Naive thymus-derived CD4-positive, alpha-beta T cell (primary cell): ENCODE data around the gene TMEM219. TPM values are rescaled to one million over a fixed set of nuclear protein-coding genes. Genes with fewer than 3 reads are reported as not detected.

ENCODE experiments used
- ATAC-seq: fragments of 150-1000 bp; cut with Tn5 transposase; 2 replicates; pipeline ENCODE4 v1.10.0; 2021; ENCODE audit warnings: mild to moderate bottlenecking, moderate library complexity
- CTCF ChIA-PET: fragments of 350-600 bp; sonication (Branson Sonifier 250); formaldehyde crosslinking; loops from one replicate; lab custom pipeline; 2021; ENCODE audit warnings: antibody characterized with exemption; lab: Charles Lee
- POLR2A ChIA-PET: fragments of 350-600 bp; sonication (Branson Sonifier 250); formaldehyde crosslinking; loops from one replicate; lab custom pipeline; 2021; ENCODE audit warnings: antibody characterized with exemption, inconsistent platforms; lab: Charles Lee
- DNase-seq, 9 donors: peaks; one replicate each; pipeline versions ENCODE4 v3.0.0 to v3.0.0-alpha.2; 2020 to 2022; ENCODE audit warnings: mixed read lengths in 1 of 9
- H3K27ac ChIP-seq: one replicate; pipeline ENCODE4 v1.7.0; 2013; ENCODE audit warnings: mild to moderate bottlenecking, low read depth, low read length, moderate library complexity
- H3K27me3 ChIP-seq, 2 donors: one replicate each; pipeline ENCODE4 v1.7.0; 2013; ENCODE audit warnings: low read length in 2 of 2, mild to moderate bottlenecking in 2 of 2, moderate library complexity in 2 of 2; ENCODE audit not compliant: control insufficient read depth in 2 of 2, insufficient read depth in 2 of 2
- H3K36me3 ChIP-seq, 3 experiments: 1 replicate in 2 of 3; 2 replicates in 1 of 3; pipeline ENCODE4 v1.7.0; 2013; ENCODE audit warnings: low read length in 3 of 3, mild to moderate bottlenecking in 3 of 3, moderate library complexity in 1 of 3; ENCODE audit not compliant: insufficient read depth in 3 of 3, control insufficient read depth in 2 of 3
- H3K4me1 ChIP-seq, 2 donors: one replicate each; pipeline ENCODE4 v1.7.0; 2013; ENCODE audit warnings: low read length in 2 of 2, mild to moderate bottlenecking in 2 of 2, moderate library complexity in 1 of 2; ENCODE audit not compliant: control insufficient read depth in 2 of 2, insufficient read depth in 2 of 2
- H3K4me3 ChIP-seq: 2 replicates; pipeline ENCODE4 v1.7.0; 2013; ENCODE audit warnings: mild to moderate bottlenecking, low read length
- H3K9me3 ChIP-seq, 3 experiments: 1 replicate in 2 of 3; 2 replicates in 1 of 3; pipeline ENCODE4 v1.7.0; 2013; ENCODE audit warnings: low read length in 3 of 3; ENCODE audit not compliant: control insufficient read depth in 2 of 3
- H3K27ac Mint-ChIP-seq, 9 donors: one replicate each; pipeline ENCODE4 v1.8.0; 2020 to 2022; ENCODE audit warnings: mixed read lengths in 9 of 9, mild to moderate bottlenecking in 8 of 9, moderate library complexity in 5 of 9, inconsistent platforms in 2 of 9
- H3K27me3 Mint-ChIP-seq, 5 donors: one replicate each; pipeline ENCODE4 v1.8.0; 2021 to 2022; ENCODE audit warnings: mixed read lengths in 5 of 5, mild to moderate bottlenecking in 1 of 5
- H3K36me3 Mint-ChIP-seq, 5 donors: one replicate each; pipeline ENCODE4 v1.8.0; 2020 to 2022; ENCODE audit warnings: mixed read lengths in 5 of 5, mild to moderate bottlenecking in 3 of 5, inconsistent platforms in 1 of 5
- H3K4me1 Mint-ChIP-seq, 7 donors: one replicate each; pipeline ENCODE4 v1.8.0; 2020 to 2022; ENCODE audit warnings: mixed read lengths in 7 of 7, mild to moderate bottlenecking in 3 of 7, inconsistent platforms in 1 of 7
- H3K4me3 Mint-ChIP-seq, 10 donors: one replicate each; pipeline ENCODE4 v1.8.0; 2020 to 2022; ENCODE audit warnings: mild to moderate bottlenecking in 10 of 10, mixed read lengths in 10 of 10, moderate library complexity in 6 of 10, inconsistent platforms in 2 of 10
- H3K9me3 Mint-ChIP-seq, 11 donors: one replicate each; pipeline ENCODE4 v1.8.0; 2020 to 2022; ENCODE audit warnings: mixed read lengths in 11 of 11, mild to moderate bottlenecking in 4 of 11, inconsistent platforms in 1 of 11, moderate library complexity in 1 of 11
- intact Hi-C, 2 donors: fragments of 100-400 bp; cut with micrococcal nuclease; formaldehyde crosslinking; loops; one replicate each; pipeline ENCODE4 v1.15.1; 2023
- polyA plus RNA-seq, 2 donors: library from polyadenylated mRNA; unstranded; fragments of 300-500 nt; fragmentation: Illumina TruSeq; gene quantifications; one replicate each; pipeline ENCODE4 v1.2.3, GENCODE V29; 2021
- total RNA-seq, 6 experiments: library from RNA in 5 of 6; stranded (reverse) in 5 of 6; gene quantifications; 1 replicate in 5 of 6; 2 replicates in 1 of 6; pipeline ENCODE4 v1.2.3 and lab custom pipeline; 2021 to 2026

TMEM219 gene
- total and polyA plus RNA-seq, 7 experiments from 2014 or later, result 64.3 to 212 (median 85.1) TPM

DNA sequence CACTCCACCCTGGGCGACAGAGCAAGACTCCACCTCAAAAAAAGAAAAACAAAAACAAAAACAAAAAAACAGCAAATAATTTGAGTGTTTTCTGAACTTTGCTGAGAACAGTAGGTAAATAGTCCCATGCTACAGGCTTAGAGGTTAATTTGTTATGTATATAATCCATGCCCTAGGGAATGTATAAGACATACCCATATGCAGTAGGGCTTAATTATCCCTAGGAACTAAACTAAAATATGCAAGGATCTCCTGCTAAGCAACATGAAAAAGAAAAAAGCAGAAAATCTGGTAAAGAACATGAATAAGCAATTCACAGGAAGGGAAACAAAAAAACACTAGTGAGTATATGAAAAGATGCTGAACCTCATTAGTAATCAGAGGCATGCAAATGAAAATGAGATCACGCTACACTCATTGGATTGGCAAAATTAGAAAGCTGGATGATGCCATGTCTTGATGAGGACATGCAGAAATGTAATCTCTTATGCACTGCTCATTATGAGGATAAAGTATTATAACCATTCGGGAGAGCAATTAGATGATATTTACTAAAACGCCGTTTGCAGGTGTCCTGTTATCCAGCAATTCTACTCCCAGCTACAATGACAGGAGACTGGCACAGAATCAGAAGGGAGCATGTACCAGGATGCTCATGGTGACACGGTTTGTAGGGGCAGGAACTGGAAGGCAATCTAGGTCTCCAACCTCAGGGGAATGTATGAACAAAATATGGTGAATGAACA lies 41.4 kb upstream of the TMEM219 start:
- Histone ChIP-seq H3K4me3 (no peak overlapping the region), H3K9me3 (no peaks in the 10 kb centered on the region), H3K27ac (no peak overlapping the region), H3K36me3 (peaks cover 0 to 53% (median 8%) of the 10 kb centered on the region in 3 experiments), H3K4me1 (peaks cover 7 to 12% of the 10 kb centered on the region in 2 donors), H3K27me3 (no peaks in the 10 kb centered on the region)
- POLR2A ChIA-PET, result interaction anchor here (1.0 kb wide), 1 partner anchor 41 kb away, joined by 3 read pairs; no protein-coding TSS in a partner anchor
- Mint-ChIP-seq H3K4me3 (no peak overlapping the region), H3K27ac (peak overlapping the region in 1 of 9 donors; percentile 18), H3K36me3 (peaks cover 6 to 34% (median 9%) of the 10 kb centered on the region in 5 donors), H3K4me1 (peaks cover 27 to 41% (median 39%) of the 10 kb centered on the region in 7 donors), H3K27me3 (no peaks in the 10 kb centered on the region), H3K9me3 (no peaks in the 10 kb centered on the region)
- no peak for DNase-seq
- ATAC-seq, result no peak
- CTCF ChIA-PET, result interaction anchor here (0.6 kb wide), 1 partner anchor 200 kb away, joined by 4 read pairs; no protein-coding TSS in a partner anchor
- intact Hi-C loops, result loop anchor here in 1 of 2 donors (10.0 kb wide), 1 partner anchor 114 kb away; the partner anchor contains the start of gene TLCD3B

DNA sequence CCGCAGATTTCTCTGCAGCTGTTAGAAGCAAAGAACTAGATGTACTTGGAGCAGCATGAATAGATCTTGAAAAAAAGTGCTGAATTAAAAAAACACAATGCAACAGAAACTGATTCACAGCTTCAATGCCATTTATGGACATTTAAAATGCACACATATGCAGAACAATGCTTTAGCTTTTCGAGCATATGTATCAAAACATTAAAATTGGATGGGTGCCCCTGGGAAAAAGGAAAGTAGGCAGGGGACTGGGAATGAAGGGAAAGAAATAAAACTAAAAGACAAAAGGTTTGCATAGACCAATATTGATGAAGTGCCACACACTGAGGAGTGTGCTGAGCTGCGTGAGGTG lies 40.9 kb upstream of the TMEM219 start:
- CTCF ChIA-PET, result interaction anchor here (0.6 kb wide), 1 partner anchor 201 kb away, joined by 4 read pairs; no protein-coding TSS in a partner anchor
- H3K36me3 Mint-ChIP-seq, result peaks cover 6 to 34% (median 9%) of the 10 kb centered on the region in 5 donors
- Histone ChIP-seq H3K9me3 (no peaks in the 10 kb centered on the region), H3K27ac (no peak overlapping the region), H3K36me3 (peaks cover 0 to 54% (median 8%) of the 10 kb centered on the region in 3 experiments), H3K4me1 (peaks cover 7 to 12% of the 10 kb centered on the region in 2 donors), H3K4me3 (no peak overlapping the region), H3K27me3 (no peaks in the 10 kb centered on the region)
- DNase-seq (no peak), ATAC-seq (no peak)
- no peaks in the 10 kb centered on the region for H3K9me3 Mint-ChIP-seq
- POLR2A ChIA-PET, result interaction anchor here (1.0 kb wide), 1 partner anchor 40 kb away, joined by 3 read pairs; no protein-coding TSS in a partner anchor
- peak overlapping the region in 4 of 9 donors; percentile 15 to 59 (median 20) for H3K27ac Mint-ChIP-seq
- intact Hi-C loops, result loop anchor here in 1 of 2 donors (10.0 kb wide), 1 partner anchor 114 kb away; the partner anchor contains the start of gene TLCD3B
- H3K4me3 Mint-ChIP-seq, result peak overlapping the region in 1 of 10 donors; percentile 51
- H3K27me3 Mint-ChIP-seq, result no peaks in the 10 kb centered on the region
- peaks cover 26 to 42% (median 36%) of the 10 kb centered on the region in 7 donors for H3K4me1 Mint-ChIP-seq

DNA sequence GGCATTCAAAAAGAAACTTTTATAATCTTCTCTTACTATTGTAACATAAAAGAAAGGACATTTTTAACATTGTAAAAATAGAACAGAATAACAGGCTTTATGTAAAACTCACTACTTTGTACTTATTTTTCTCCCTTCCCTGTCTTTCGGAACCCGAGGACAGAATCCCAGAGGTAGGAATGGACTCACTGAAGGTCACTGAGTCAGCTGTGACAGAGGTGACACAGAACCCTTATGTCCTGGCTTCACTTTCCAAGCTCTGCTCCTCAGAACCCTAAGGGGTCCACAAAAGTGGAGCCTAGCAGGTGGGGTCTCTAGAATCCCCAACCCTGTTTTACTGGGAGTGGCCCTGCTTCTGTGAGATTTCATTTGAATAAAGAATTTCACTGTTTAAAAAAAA lies 39.6 kb upstream of the TMEM219 start:
- Mint-ChIP-seq H3K4me3 (peak overlapping the region in 3 of 10 donors; percentile 33 to 37 (median 36)), H3K27me3 (no peaks in the 10 kb centered on the region), H3K36me3 (peaks cover 6 to 29% (median 9%) of the 10 kb centered on the region in 5 donors), H3K9me3 (no peaks in the 10 kb centered on the region), H3K4me1 (peaks cover 34 to 54% (median 48%) of the 10 kb centered on the region in 7 donors), H3K27ac (peak overlapping the region in 1 of 9 donors; percentile 38)
- POLR2A ChIA-PET, result interaction anchor here (0.6 to 1.4 kb wide), 2 partner anchors 39 to 1003 kb away, joined by 3 to 4 read pairs; no protein-coding TSS in a partner anchor
- ATAC-seq (no peak), DNase-seq (no peak)
- Histone ChIP-seq H3K4me3 (no peak overlapping the region), H3K9me3 (no peaks in the 10 kb centered on the region), H3K27me3 (no peaks in the 10 kb centered on the region), H3K36me3 (peaks cover 0 to 50% (median 8%) of the 10 kb centered on the region in 3 experiments), H3K27ac (no peak overlapping the region), H3K4me1 (peaks cover 7 to 18% of the 10 kb centered on the region in 2 donors)
- intact Hi-C loops, result loop anchor here in 1 of 2 donors (10.0 kb wide), 1 partner anchor 112 kb away; the partner anchor contains the start of gene TLCD3B
- CTCF ChIA-PET, result no interaction called here

GRCh38 chr16:29922986-29923501 lies 38.8 kb upstream of the TMEM219 start:
- Mint-ChIP-seq H3K36me3 (peaks cover 6 to 26% (median 9%) of the 10 kb centered on the region in 5 donors), H3K4me3 (peak overlapping the region in 5 of 10 donors; percentile 19 to 73 (median 36)), H3K27ac (peak overlapping the region in 1 of 9 donors; percentile 54), H3K4me1 (peaks cover 34 to 60% (median 53%) of the 10 kb centered on the region in 7 donors), H3K9me3 (no peaks in the 10 kb centered on the region), H3K27me3 (no peaks in the 10 kb centered on the region)
- ChIA-PET CTCF (no interaction called here), POLR2A (interaction anchor here (0.6 to 1.4 kb wide), 2 partner anchors 38 to 1004 kb away, joined by 3 to 4 read pairs; no protein-coding TSS in a partner anchor)
- Histone ChIP-seq H3K9me3 (no peaks in the 10 kb centered on the region), H3K4me1 (peaks cover 7 to 18% of the 10 kb centered on the region in 2 donors), H3K36me3 (peaks cover 0 to 46% (median 5%) of the 10 kb centered on the region in 3 experiments), H3K27me3 (no peaks in the 10 kb centered on the region), H3K27ac (no peak overlapping the region), H3K4me3 (no peak overlapping the region)
- DNase-seq (no peak), ATAC-seq (no peak)
- intact Hi-C loops, result loop anchor here in 1 of 2 donors (10.0 kb wide), 1 partner anchor 112 kb away; the partner anchor contains the start of gene TLCD3B

DNA sequence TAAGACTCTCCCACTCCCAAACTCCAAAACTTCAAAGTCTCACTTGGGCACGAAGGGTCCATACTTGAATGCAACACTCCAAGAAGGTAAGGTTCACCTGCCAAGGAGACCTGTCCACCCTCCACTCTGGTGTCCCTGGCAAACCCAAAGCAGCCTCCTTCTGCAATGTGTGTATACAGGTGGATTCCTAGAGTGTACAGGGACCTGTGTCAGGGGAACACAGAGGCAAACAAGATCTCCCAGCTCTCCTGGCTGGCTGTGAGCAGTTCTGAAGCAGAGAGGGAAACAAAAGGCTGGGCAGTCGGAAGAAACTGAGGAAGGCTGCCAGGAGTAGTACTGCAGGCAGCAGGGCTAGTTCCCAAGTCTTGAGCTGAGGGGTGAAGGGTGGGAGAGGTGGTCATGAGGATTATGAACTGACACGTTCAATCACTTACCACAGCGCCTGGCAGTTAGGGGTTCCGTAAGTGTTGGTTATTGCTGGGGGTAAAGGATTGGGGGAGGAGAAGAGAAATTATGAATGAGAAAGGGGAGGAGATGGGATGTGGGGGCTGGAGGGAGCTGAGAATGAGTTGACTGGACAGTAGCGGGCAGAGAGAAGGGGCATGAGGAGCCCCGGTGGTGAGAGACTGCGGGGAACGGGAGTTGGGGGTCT lies 36.6 kb upstream of the TMEM219 start:
- Mint-ChIP-seq H3K4me1 (peaks cover 30 to 59% (median 49%) of the 10 kb centered on the region in 7 donors), H3K9me3 (no peaks in the 10 kb centered on the region), H3K27ac (peak overlapping the region; percentile 66 to 94 (median 90)), H3K4me3 (peak overlapping the region; percentile 89 to 95 (median 92)), H3K36me3 (peaks cover 5 to 25% (median 9%) of the 10 kb centered on the region in 5 donors), H3K27me3 (no peaks in the 10 kb centered on the region)
- H3K4me3 ChIP-seq, result peak overlapping the region; percentile 88
- H3K9me3 ChIP-seq, result no peaks in the 10 kb centered on the region
- peaks cover 0 to 33% (median 3%) of the 10 kb centered on the region in 3 experiments for H3K36me3 ChIP-seq
- no peaks in the 10 kb centered on the region for H3K27me3 ChIP-seq
- intact Hi-C loops, result loop anchor here (5.0 to 10.0 kb wide), 3 partner anchors 103 to 223 kb away; partner anchors contain the start of genes MVP (in 1 of the 2) and TLCD3B (in 1 of the 2)
- no peak for DNase-seq
- H3K4me1 ChIP-seq, result peaks cover 7 to 18% of the 10 kb centered on the region in 2 donors
- no peak for ATAC-seq
- CTCF ChIA-PET, result interaction anchor here (1.5 to 1.9 kb wide), 3 partner anchors 34 to 77 kb away, joined by 4 to 5 read pairs (median 5); partner anchors contain the start of gene TMEM219
- POLR2A ChIA-PET, result interaction anchor here (0.9 to 3.2 kb wide), 14 partner anchors 8 to 263 kb away, joined by 3 to 28 read pairs (median 4); partner anchors contain the start of genes ASPHD1, CORO1A, HIRIP3 and INO80E
- peak overlapping the region; percentile 94 for H3K27ac ChIP-seq
